GM18520 (cell line): ENCODE results near the gene PLXNA4.

Experiments used
- ATAC-seq: cut with Tn5 transposase; IDR thresholded peaks from one replicate; pipeline ENCODE4 v1.9.1; 2021; ENCODE audit not compliant: unreplicated experiment

The PLXNA4 gene

DNA sequence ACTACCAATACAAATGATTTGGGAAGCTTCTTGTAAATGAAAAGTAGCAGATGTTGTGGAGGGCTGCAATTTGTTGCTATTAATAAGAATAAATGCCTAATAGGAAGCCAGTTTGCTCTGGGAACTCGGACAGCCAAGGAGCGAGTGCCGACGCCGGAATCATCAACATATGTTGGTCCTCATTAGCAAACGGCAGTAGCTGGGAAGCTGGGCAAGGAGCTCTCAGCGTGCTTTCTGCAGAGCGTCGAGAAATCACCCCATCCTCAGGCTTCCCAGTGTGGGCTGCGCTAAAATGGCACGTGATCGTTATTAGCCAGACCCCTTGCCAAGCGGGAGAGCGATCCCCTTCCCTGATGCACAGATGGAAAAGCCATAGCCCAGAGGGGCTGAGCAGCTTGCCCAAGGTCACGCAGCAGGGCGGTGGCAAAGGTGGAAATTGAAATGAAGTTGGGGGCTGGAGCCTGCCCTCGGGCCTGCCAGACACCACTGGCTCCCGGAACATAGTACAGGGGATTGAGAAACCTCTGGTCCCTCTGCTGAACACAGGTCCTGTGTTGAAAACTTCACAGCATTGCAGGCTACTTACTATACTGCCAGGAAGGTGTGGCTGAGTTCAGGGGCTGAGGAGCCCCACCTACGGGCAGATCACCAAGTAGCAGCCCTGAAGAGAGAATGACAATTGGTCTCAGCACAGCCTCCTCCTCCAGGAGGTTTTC lies 326.9 kb downstream of the PLXNA4 start:
- no peak for ATAC-seq

DNA sequence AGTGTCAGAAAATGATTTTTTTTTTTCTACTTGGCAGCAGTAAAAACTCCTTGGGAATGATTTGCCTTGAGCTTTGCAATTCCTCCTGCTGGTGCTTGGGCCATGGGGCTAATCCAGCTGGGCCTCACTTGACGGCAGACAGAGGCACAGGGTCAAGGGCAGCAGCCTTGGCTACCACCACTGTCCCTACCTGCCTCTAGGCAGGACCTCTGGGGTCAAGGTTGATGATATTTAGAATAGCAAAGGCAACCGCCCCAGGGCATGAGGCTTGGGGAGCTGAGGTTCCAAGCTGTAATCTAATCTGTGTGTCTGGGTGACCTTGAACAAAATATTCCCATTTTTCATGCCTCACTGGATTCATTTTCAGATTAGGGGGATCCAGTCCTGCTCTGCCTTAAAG lies 327.4 kb downstream of the PLXNA4 start:
- ATAC-seq: no peak

DNA sequence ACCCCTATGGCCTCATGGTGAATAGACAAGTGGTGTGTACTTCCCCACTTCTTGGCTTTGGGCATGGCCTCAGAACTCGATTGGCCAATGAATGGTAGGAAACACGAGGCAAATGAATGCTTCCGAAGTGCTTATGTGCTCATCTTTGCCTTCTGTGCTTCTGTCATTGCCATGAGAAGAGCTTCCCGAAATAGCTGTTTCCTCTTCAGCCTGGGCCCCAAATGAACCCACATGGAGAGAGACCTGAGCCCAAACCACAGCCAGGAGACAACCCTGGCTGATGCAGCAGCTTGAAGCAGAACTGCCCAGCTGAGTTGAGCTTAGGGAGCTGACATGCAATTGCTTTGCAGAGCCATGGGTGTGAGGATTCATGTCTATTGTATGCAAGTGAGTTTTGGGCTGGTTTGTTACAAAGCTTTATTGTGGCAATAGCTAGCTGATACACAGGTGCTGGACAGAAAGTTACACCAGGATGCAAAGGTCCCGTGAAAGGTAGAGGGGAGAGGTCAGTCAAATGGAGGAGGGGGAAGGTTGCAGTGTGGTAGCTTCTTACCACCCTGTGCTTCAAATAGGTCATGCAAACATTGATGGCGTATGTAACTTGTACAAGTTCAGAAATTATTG lies 328.2 kb downstream of the PLXNA4 start:
- no peak for ATAC-seq

DNA sequence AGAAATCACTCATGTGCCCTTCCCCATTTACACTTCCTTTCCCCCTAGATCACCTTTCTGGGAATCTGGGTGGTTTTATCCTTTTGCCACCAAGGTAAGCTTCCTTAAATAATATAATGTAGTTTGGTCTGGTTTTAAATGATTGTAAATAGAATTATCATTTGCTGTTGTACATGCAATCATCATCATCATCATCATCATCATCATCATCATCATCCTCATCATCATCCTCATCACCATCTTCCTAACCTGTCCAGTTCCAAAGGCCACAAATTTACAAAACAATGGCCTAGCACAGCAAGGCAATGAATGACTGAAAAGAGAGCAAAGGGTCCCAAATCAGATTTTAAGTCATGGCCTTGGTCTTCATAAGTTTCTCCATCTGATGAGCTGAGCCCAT lies 329.7 kb downstream of the PLXNA4 start:
- no peak for ATAC-seq

DNA sequence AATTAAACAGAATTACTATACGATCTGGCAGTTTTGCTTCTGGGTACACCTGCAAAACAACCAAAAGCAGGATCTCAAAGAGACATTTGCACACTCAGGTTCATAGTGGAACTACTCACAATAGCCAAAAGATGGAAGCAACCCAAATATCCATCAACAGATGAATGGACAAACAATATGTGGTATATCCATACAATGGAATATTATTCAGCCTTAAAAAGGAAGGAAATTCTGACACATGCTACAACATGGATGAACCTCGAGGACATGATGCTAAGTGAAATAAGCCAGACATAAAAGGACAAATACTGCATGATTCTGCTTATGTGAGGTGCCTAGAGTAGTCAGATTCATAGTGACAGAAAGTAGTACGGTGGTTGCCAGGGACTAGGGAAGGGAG lies 330.7 kb downstream of the PLXNA4 start:
- ATAC-seq: no peak

DNA sequence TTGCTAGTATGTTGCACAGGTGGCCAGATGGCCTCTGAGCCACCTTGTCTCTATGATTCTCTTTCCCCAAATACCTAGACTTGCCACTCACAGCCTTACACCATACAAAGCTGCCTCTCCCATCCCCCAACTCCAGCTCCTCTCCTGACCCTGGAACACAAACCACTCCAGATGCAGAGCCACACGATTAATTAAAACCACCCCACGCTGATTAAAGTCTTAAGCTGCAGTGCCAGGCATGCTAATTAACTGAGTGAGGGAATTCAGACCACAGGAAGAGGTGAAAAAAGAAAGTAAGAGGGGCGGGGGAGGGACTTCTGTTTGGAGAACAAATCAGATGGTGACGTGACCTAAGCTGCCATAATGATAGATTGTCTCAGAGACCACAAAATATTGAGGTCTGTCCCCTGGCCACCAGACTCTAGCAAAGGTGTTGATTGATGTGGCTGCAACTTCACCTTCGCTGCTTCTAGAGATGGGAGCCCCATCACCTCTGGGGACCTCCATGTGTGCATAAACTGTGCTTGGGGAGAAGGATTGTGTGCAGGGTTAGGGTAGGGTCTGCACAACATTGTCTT lies 331.3 kb downstream of the PLXNA4 start:
- no peak for ATAC-seq

DNA sequence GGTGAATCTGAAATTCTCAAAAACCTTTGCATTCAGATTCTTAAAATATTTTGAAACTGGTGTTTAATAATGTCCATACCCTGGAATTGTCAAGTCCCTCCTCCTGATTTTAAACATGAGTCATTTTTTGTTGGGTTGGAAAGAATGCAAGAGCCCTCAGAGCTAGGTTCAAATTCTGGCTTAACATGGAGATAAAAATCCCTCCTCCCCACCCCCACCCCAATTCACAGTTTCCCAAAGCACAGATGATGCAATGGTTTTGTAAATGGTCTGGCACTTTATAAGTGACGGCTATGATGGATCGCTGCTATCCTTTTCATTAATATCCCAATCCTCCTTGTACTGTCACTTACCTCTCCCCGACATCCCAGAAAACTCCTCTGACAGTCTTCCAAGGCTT lies 332.8 kb downstream of the PLXNA4 start:
- no peak for ATAC-seq

DNA sequence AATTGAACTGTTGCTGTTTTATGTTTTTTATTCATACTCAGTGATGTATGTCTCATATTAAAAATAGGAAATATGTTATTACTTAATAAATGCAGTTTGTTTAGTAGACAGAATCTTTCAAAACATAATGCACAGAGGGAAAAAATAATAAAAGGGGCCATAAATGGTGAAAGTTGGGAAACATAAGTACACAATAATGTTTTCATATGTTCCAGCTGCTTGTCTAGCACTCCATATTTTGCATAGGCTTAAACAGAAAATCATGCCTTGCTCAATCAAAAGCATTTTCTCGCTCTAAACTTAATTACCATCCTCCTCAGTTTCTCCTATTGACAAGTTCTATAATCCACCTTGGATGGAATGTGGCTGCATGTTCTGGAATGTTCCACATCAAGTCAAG lies 333.2 kb downstream of the PLXNA4 start:
- ATAC-seq: no peak

DNA sequence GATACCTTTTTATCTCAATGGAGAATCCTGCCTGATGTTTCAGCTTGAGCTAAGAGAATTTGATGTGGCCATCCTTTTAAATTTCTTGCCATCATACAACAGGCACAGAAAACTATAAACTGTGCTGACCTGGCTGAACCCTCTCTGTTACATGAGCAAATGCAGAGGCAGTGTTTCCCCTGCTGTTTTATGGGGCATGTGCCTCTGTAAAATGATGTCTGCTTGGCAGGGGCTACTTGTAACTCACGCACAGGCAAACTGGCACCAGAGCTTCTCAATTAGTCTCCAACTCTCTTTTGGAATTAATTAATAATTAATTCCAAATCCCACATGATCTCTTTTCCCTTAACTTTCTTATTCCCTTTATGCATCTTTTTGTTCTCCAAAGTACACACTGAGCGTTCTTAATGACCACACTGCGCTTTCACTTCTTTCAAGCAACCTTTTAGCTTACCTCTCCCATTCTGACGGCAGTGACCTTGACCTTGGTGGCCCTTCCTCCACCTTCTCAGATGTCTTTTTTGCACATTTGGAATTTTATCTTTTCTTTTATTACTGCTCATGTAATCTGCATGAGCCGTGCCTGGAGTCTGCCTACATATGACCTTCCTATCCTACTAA lies 334.0 kb downstream of the PLXNA4 start:
- no peak for ATAC-seq

DNA sequence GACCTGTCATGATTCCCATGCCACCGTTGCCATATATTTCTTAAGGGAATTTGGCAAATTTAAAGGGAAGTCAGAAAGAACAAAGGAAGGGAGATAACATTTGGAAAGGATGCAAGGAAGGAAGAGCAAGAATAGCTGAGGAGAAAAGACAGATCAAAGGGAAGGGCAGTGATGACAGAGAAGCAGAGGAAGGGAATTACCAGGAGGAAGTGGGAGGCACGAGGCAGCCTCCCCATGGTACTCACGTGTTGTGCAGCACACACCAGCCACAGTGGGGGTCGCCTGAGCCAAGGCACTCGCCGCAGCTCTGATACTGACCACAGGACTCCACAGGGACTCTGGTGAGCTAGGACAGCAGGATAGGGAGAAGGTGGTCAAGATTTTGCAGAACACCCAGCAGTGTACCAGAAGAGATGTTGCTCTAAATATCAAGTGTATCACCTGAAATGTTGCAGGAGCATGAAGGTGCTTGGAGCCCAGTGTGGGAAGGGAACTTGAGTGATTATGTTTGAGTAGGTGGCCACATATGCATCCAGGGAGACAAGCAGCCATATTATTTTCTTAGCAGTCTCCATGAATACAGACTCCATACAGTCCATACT lies 335.3 kb downstream of the PLXNA4 start:
- no peak for ATAC-seq

DNA sequence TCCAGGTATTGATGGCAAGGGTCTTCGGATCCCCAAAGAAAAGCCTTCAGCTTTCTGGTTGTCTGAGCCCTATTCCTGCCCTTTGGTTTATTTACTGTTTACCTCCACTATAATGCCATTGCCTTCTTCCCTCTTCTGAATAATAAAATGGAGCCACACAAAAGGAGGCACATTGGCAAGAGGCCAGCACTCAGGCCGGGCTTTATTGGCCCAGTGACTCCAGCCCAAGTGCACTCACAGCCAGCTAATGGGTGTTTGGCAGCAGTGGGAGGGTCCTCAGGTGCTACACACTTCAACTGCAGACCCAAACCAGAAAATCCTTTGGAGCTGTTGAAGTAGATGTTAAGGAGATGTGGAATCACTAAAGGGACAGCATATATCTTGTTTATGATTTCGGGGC lies 336.0 kb downstream of the PLXNA4 start:
- no peak for ATAC-seq

DNA sequence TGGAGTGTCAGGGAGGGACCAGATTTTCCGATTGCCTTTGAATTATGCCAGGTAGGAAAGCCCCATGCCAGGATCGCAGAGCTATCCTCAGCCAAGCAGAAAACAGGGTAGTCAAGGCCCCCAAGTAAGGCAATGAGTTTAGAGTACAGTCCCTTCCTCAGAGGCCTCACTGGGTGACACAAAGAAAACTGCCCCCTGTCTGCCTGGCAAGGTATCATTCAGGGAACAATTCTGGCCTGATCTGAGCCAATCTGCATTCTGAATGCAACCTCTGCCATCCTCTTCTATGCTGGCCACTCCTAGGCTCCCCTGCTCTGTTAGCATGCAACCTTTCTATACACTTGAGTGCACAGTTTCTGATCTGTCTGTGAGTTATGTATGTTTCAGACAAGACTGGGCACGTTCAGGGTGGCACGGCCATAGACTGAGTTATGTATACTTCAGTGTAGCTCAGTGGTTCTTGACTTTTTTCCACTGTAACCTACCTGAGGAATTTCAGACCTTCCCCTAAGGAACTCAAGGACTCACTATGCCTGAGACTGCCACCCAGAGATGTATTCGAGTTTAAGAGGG lies 336.8 kb downstream of the PLXNA4 start:
- ATAC-seq: no peak

DNA sequence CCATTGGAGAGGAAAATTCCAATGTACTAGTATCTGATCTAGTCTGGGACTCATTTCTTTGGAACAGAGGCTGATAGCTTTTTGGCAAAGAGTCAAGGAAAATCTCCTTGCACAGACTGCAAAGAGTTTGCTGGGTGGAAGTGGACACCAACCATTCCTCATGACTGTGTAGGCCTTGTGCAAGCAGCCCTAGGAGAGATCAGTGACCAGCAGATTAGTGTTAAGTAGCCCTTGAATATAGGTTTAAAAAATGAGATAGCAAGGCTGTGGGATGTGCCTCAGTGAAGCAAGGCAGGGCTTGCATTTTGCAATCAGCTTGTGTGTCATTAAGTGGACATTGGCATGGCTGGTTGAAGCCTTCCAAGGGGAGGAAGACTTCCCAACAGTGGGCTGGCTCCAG lies 341.6 kb downstream of the PLXNA4 start:
- ATAC-seq: no peak

DNA sequence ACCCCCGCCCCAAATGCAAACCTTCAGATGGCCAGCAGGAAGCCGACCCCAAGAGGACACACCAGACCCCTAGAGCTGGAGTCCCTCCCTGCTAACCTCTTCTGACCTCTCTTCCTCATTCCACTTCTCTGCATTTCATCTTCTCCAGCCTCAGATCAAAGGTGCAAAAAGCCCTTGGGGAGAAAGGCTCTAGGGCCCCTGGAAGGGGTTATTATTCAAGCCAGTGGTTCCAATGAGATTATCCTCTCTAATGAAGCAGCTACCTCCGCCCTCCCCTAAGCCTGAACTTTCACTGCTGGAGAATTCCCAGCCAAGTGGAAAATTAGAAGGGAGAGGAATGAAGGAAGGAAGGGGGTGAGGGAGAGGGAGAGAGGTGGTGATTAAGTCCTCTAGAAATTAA lies 343.9 kb downstream of the PLXNA4 start:
- ATAC-seq: no peak

DNA sequence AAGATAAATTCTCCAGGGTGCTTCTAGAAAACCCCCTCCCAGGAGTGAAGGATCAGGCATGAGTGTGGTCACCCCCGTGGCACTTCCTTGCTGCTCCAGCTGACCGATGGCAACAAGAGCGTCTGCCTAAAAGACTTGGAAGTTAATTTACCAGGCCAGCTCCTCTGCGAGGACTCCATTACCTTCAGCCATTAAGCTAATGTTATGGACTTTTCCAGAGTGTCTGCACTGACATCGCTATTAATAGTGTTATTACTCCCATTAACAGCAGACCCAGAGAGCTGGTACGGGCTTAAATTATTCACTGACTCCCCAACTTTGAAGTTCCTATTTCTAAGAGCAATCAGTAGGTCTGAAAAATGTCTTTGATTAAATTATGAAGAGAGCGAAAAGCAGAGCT lies 345.8 kb downstream of the PLXNA4 start:
- no peak for ATAC-seq

DNA sequence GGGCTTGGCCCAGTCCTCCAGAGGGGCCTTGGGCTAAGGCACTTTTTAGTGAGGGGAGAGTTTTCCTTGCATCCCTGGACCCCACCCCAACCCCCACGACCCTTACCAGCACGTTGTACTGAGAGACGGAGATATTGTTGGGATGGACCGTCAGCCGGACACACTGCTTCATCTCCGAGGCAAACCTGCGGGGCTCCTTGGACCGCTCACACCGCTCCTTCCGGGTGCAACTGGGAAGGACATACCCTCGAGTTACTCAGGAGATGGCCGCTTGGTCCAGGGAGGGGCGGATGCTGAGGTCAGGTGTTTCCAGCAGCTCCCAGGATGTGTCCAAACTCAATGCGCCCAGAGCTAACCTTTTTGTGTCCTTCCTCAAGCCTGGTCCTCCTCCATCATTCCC lies 348.0 kb downstream of the PLXNA4 start:
- ATAC-seq: no peak

DNA sequence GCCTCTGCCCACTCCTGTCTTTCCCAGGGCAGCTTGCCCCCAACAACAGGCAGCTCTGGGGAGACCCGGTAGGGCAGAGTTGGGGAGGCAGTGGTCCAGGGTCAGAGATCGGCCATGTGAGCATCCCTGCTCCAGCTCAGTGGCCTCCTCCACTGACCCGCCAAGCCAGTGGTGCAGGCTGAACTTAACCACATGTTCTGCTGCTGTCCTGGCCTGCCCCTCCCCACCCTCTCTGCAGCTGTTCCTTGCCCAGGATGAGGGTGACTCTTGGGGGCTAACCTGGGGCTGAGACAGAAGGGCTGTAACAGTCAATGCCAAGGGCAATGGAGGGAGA lies 349.3 kb downstream of the PLXNA4 start:
- ATAC-seq: no peak

DNA sequence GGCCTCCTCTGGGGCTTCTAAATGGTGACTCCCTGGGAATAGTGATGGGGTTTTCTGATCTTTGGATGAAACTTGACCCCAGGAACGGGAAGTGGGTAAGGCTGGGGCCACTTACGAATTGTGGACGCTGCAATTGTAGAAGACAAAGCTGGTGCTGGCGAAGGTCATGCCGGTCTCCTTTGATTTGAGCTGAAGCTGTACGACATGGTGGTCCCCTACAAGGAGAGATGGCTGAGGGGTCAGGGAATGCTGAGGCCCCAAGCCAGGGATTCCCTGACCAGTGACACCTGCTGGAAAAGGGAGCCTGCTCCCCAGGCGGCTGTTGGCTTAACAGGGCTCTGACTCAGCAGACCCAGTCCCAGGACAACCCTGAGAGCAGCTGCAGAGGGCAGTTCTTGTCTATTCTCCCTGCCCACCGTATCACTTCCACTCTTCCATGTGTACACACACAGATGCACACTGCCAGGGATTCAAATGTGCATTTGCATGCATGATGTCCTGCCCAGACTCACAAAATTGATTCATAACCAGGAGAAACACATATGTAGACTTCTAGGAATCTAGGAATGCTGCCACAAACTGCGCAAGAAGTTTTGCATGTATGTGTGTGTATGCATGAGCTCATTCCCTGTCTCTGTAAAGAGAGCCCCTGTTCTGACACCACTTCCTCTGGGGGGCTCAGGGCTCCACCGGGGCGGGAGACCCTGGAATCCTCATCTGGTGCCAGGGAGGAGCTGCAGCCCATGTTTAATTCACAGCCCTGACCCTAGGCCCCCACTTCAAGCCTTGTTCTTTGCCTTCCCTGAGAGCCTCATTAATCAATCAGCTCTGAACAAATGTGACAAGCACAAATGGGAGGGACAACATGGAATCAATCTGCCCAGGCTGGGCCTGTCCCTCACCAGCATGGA lies 350.0 kb downstream of the PLXNA4 start:
- ATAC-seq: no peak

DNA sequence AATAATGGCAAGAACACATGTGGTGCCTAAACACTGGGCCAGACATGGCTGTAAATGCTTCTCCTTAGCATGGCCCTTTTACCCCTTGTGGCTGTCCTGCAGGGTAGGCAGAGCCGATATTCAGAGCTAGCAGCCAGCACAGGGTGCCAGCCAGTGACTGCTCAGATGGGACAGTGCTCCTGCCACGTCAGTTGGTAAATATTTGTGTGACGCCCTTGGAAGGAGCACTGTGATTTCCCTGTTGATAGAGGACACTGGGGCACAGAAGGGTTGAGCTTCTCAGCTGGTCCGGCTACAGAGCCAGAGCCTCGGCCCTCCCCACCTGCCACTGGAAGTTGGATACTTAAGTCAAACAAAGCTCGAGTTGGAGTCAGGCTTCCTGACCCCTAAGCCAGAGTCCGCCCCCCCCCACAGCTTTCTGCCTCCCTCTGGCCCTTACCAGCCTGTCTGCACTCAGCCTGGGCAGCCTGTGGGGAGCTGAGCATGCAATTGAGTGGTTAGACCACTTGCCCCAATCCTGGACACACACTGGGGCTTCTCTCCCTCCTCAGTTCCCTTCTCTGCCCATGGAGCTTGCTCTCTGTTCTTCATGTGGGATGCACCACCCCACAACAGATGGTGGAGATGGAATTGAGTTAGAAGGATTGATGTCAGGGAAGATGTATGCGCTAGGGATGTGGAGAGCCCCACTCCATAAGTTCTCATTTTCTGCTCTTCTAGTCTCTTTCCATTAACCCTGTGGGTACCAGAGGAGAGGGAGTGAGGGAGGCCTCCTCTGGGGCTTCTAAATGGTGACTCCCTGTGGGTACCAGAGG lies 350.8 kb downstream of the PLXNA4 start:
- ATAC-seq: no peak

DNA sequence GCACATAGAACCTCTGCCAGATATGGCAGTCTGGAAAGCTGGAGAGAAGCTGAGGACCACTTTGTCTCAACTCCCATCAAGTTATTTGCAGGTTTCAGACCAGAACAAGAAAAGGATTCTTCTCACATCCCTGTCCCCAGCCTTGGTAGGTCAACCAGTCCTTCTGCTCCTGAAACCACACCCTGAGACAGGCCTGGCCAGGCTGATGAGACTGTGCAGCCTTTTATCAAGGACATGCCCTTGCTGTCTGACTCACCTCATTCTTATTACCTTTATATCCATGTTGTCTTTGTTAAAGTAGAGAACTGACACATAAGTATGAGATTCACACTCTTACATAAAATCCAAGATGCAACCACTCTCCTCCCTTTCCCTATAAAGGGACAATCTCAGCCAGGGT lies 354.9 kb downstream of the PLXNA4 start:
- ATAC-seq: no peak
